ENCODE measurements around the gene FHIT.

FHIT gene

DNA sequence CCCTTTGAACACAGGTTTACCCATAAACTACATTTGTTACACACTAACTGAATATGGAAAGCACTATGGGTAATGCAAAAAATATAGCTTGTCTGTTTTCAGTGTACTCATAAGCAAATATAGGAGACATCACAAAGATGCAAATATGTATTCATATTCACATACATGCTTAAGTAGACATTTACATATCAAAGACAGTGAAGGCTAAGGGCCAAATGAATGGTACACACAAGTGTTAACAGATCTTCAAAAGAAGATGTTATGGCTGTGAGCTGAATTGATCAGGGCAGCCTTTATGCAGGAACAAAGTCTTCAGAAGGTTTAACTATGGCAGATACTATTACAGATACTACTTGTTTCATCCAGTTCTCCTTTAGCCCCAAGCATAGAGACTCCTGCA lies 384.1 kb downstream of the FHIT start:
- DNase-seq (ENCODE audit: low read depth) = no peak
- H3K4me3 ChIP-seq (ENCODE audit: control insufficient read depth, low read depth, low read length) = no peak overlapping the region
- TF ChIP-seq, protein P1, sequence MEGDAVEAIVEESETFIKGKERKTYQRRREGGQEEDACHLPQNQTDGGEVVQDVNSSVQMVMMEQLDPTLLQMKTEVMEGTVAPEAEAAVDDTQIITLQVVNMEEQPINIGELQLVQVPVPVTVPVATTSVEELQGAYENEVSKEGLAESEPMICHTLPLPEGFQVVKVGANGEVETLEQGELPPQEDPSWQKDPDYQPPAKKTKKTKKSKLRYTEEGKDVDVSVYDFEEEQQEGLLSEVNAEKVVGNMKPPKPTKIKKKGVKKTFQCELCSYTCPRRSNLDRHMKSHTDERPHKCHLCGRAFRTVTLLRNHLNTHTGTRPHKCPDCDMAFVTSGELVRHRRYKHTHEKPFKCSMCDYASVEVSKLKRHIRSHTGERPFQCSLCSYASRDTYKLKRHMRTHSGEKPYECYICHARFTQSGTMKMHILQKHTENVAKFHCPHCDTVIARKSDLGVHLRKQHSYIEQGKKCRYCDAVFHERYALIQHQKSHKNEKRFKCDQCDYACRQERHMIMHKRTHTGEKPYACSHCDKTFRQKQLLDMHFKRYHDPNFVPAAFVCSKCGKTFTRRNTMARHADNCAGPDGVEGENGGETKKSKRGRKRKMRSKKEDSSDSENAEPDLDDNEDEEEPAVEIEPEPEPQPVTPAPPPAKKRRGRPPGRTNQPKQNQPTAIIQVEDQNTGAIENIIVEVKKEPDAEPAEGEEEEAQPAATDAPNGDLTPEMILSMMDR (IDR thresholded peaks at IDR 0.05; ENCODE audit: control insufficient read depth, insufficient read depth, low read depth, low read length, missing control alignments) = no peak

DNA sequence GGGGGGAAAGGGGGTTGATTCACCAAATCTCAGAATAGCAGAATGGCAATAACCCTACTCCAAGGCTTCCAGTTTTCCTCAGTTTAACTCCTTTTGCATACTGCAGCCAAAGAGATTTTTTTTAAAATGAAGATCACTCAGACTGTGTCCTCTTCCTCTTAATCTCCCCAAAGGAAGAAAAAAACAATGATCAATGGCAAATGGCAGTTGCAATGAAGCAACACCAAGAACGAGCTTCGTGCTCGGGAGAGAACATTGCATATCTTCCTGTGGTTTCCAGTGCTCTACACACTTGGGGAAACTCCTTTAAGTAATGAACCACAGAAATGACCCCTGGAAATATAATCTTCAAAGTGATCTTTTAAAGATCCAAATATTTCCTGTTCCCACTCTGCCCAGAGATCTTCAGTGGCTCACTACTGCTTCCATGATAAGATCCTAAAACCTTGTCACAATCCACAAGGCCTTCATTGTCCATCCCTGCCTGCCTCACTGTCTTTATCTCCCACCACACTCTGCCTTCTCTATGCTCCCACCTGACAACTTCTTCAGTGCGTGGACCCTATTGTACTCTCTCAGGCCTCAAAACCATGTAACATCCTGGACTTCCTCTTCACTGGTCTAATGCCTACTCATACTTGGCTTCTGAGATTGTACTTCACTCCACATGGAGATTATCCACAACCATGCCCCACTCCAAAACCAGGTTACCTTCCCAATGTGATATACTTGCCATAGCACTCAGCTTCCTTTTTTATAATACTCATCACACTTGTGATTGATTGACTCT lies 394.8 kb downstream of the FHIT start:
- no peak overlapping the region for H3K4me3 ChIP-seq (ENCODE audit: control insufficient read depth, low read depth, low read length)
- TF ChIP-seq, protein P1 (IDR thresholded peaks at IDR 0.05; ENCODE audit: control insufficient read depth, insufficient read depth, low read depth, low read length, missing control alignments) = no peak
- no peak for DNase-seq (ENCODE audit: low read depth)

DNA sequence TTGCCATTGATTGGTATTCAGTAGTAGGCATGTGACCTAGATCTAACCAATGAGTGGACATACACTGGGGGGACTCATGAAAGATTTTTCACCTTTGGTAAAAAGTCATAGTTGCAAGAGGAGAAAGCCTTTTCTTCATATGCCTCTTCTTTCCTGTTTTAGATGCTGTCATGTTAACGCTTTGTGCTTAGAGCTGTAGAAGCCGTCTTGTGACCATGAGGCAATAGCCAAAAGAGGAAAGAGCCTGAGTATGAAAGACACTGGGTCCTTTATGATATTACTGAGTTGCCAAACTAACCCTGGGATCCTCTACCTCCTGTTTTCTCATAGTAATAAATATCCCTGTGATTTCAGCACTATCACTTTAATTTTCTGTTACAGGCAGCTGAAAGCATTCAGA lies 396.0 kb downstream of the FHIT start:
- DNase-seq (ENCODE audit: low read depth) = no peak
- H3K4me3 ChIP-seq (ENCODE audit: control insufficient read depth, low read depth, low read length) = no peak overlapping the region
- TF ChIP-seq, protein P1 (IDR thresholded peaks at IDR 0.05; ENCODE audit: control insufficient read depth, insufficient read depth, low read depth, low read length, missing control alignments) = no peak

DNA sequence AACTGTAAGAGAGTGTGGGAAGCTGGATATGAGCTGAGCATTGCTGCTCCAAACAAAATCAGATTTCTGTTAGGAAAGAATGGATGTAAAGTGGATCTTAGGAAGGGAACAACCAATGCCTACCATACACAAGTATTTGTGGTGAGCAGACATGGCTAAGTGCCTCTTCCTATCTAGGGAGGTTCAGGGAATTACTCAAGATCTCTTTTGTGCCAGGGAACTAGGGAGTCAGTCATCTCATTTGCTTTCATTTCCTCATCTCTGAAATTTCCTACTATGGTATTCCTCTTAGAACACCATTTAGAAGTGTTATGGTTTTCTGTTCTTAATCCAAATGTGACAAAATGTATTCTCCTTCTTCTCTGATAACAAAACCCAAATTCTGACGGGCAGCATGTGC lies 396.5 kb downstream of the FHIT start:
- DNase-seq (ENCODE audit: low read depth) = peak; percentile 4
- no peak overlapping the region for H3K4me3 ChIP-seq (ENCODE audit: control insufficient read depth, low read depth, low read length)
- TF ChIP-seq, protein P1 (IDR thresholded peaks at IDR 0.05; ENCODE audit: control insufficient read depth, insufficient read depth, low read depth, low read length, missing control alignments) = no peak

DNA sequence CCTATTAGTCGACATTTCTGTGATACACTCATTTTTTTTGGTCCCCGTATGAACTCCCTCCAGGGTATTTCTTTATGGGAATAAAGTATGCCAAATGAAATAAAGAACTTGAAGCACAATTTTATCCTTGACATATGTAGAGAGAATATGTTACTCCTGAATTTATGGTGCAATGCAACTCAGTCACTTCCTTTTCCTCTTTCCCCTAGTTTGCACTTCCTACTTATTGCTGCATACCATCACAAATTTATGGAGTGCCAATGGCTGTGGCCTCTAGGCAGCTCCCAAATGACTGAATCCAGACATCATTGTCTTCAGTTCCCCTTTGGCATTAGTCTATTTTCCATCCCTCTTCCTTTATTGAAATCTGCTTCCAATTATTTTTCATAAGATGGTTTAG lies 403.5 kb downstream of the FHIT start:
- no peak for DNase-seq (ENCODE audit: low read depth)
- TF ChIP-seq, protein P1 (IDR thresholded peaks at IDR 0.05; ENCODE audit: control insufficient read depth, insufficient read depth, low read depth, low read length, missing control alignments) = no peak
- H3K4me3 ChIP-seq (ENCODE audit: control insufficient read depth, low read depth, low read length) = no peak overlapping the region

DNA sequence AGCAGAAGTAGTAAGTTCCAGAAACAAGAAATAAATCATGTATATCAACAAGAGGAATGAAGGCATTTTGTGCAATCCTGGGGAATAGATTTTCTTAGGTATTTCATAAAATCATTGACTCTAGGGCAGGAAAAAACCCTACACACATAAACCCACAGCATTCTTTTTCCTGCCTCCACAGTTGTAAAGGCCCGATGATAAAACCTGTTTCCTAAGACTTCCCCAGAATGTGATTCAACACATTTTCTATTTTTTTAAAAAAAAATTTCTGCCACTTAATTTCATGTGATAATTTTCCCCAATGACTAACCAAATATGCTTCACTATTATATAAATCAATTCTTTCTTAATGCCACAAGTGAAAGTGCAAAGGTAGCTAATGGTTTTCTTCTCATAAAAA lies 407.0 kb downstream of the FHIT start:
- TF ChIP-seq, protein P1 (IDR thresholded peaks at IDR 0.05; ENCODE audit: control insufficient read depth, insufficient read depth, low read depth, low read length, missing control alignments) = no peak
- no peak overlapping the region for H3K4me3 ChIP-seq (ENCODE audit: control insufficient read depth, low read depth, low read length)
- no peak for DNase-seq (ENCODE audit: low read depth)

All from AG09309 (cell line).